OCI-LY7 (cell line): ENCODE data around the gene ITSN2.

Experiments
- CTCF ChIP-seq: fragments of 200-600 bp; sonication (generic); conservative IDR thresholded peaks from 2 replicates; pipeline ENCODE4 v1.5.1; 2014; ENCODE audit warnings: mild to moderate bottlenecking, antibody characterized with exemption, low read length, moderate library complexity, mixed read lengths
- EZH2phosphoT487 ChIP-seq: fragments of 200-600 bp; sonication (generic); IDR thresholded peaks from 2 replicates; pipeline ENCODE4 v1.6.1; 2018; ENCODE audit warnings: low read depth, borderline replicate concordance, mild to moderate bottlenecking, mixed run types, antibody characterized with exemption, low read length, moderate library complexity, mixed read lengths

DNA sequence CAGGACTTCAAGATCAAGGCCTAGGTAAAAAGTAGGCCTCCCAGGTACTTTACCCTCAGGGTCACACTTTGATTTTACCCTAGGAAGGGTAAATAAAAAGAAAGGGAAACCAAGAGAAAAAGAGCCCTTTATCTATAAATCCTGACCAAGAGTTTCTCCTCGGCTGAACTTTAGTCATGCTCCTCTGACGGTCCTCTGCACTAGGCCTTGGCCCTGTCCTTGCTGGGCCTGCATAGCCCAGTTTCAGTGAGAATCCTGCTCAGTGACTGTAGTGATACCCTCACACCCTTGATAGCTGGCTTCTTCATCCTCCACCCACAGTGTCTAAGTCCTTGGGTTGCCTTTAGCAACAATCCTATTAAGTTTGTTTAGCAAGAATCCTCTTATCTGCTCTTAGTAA lies 20.5 kb upstream of the ITSN2 start:
- TF ChIP-seq CTCF: no peak
- no peak for TF ChIP-seq EZH2phosphoT487
